DND-41 (cell line): ENCODE data around the gene LRP5.
A peak's percentile ranks its signal among the peaks of the same experiment; 100 is the strongest.

Experiments used
- ATAC-seq: fragments of 200-7000 bp; cut with Tn5 transposase; 3 replicates; pipeline ENCODE4 v1.9.1; 2021; ENCODE audit warnings: low read depth; ENCODE audit not compliant: insufficient read depth
- DNase-seq: peaks from one replicate; pipeline ENCODE4 v3.0.0-alpha.2; 2020
- H2AFZ ChIP-seq: 2 replicates; pipeline ENCODE4 v1.6.0; 2012; ENCODE audit warnings: low read depth, low read length
- H3K27ac ChIP-seq: 2 replicates; pipeline ENCODE4 v1.5.1; 2012; ENCODE audit warnings: low read length, inconsistent platforms
- H3K27me3 ChIP-seq: fragments of 200-600 bp; sonication (generic); 2 replicates; pipeline ENCODE4 v1.6.0; 2012; ENCODE audit warnings: low read length, mild to moderate bottlenecking, inconsistent platforms; ENCODE audit not compliant: insufficient read depth, poor library complexity
- H3K36me3 ChIP-seq: 2 replicates; pipeline ENCODE4 v1.5.1; 2012; ENCODE audit warnings: low read length, inconsistent platforms; ENCODE audit not compliant: insufficient read depth
- H3K4me1 ChIP-seq: 2 replicates; pipeline ENCODE4 v1.5.1; 2012; ENCODE audit warnings: mild to moderate bottlenecking, low read length; ENCODE audit not compliant: insufficient read depth
- H3K4me2 ChIP-seq: 2 replicates; pipeline ENCODE4 v1.6.0; 2012; ENCODE audit warnings: mild to moderate bottlenecking, moderate library complexity, low read length, inconsistent platforms; ENCODE audit not compliant: insufficient read depth
- H3K4me3 ChIP-seq, 2 experiments: fragments of 200-600 bp in 1 of 2; shearing (Covaris generic) in 1 of 2; 2 replicates each; pipeline ENCODE4 v1.5.1; 2012 to 2016; ENCODE audit warnings: inconsistent platforms in 2 of 2, low read length in 2 of 2, mild to moderate bottlenecking in 2 of 2, low read depth in 1 of 2, moderate library complexity in 1 of 2
- H3K79me2 ChIP-seq: 2 replicates; pipeline ENCODE4 v1.6.0; 2012; ENCODE audit warnings: low read length, inconsistent platforms; ENCODE audit not compliant: insufficient read depth
- H3K9ac ChIP-seq: 2 replicates; pipeline ENCODE4 v1.6.0; 2012; ENCODE audit warnings: low read depth, mild to moderate bottlenecking, inconsistent platforms, low read length, moderate library complexity
- H3K9me3 ChIP-seq: 2 replicates; pipeline ENCODE4 v1.5.1; 2012; ENCODE audit warnings: low read length, moderate library complexity, mild to moderate bottlenecking, inconsistent platforms; ENCODE audit not compliant: insufficient read depth, severe bottlenecking
- H4K20me1 ChIP-seq: 2 replicates; pipeline ENCODE4 v1.6.0; 2012; ENCODE audit warnings: low read length; ENCODE audit not compliant: insufficient read depth
- CTCF ChIP-seq: IDR thresholded peaks from 2 replicates; pipeline ENCODE4 v1.5.1; 2012; ENCODE audit warnings: borderline replicate concordance, low read length, moderate library complexity, mild to moderate bottlenecking; ENCODE audit not compliant: poor library complexity, severe bottlenecking; ENCODE audit errors: extremely low read depth
- EZH2 ChIP-seq: IDR thresholded peaks from 3 replicates; pipeline ENCODE4 v1.6.1; 2012; ENCODE audit warnings: borderline replicate concordance, low read depth, mild to moderate bottlenecking, moderate library complexity, low read length, inconsistent platforms; ENCODE audit not compliant: severe bottlenecking

Gene LRP5

DNA sequence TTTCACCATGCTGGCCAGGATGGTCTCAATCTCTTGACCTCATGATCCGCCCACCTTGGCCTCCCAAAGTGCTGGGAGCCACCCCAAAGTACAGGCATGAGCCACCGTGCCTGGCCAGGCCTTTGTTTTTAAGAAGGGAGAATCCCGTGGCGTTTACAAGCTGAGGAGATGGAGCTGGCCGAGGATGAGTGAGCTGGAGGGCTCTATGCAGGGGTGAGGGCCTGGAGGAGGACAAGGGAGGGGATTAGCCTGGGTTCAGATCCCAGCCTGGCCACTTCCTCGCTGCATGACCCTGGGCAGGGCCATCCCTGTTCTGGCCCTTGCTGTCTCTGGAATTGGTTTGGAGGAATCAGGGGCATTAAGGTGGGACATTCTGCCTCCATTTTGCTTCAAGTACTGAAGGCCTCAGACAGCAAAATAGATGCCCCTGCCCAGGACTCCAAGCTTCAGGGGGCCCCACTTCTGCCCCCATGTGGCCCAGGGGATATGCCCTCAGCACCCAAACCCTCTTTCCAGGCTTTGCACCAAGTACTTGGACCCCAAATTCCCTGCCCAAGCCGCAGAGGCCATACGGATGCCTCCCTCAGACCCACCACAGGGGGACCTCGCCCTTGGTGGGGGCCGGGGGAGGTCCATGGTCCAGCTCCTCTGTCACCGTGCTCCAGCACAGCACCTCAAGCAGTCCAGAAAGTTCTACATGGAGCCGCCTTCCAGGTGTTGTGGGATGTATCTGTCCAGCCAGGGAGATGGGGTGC, 12.1 kb upstream of the LRP5 start:
- no peak for ATAC-seq
- Histone ChIP-seq H3K4me1 (peaks cover 7% of the 10 kb centered on the region), H3K9ac (no peak overlapping the region), H3K9me3 (peaks cover 4% of the 10 kb centered on the region), H4K20me1 (peaks cover 8% of the 10 kb centered on the region; the same call in 1 of the 2 replicates), H3K4me3 (no peak overlapping the region), H2AFZ (no peak overlapping the region), H3K79me2 (no peaks in the 10 kb centered on the region), H3K36me3 (no peaks in the 10 kb centered on the region), H3K4me2 (no peak overlapping the region), H3K27me3 (no peaks in the 10 kb centered on the region), H3K27ac (no peak overlapping the region)
- DNase-seq: no peak
- TF ChIP-seq CTCF (no peak), EZH2 (no peak)

GRCh38 chr11:68302256-68302655, 10.1 kb upstream of the LRP5 start:
- Histone ChIP-seq H3K4me1 (peaks cover 7% of the 10 kb centered on the region), H2AFZ (no peak overlapping the region), H3K27ac (no peak overlapping the region), H3K4me3 (no peak overlapping the region), H3K9me3 (peaks cover 4% of the 10 kb centered on the region), H3K9ac (no peak overlapping the region), H3K27me3 (no peaks in the 10 kb centered on the region), H3K4me2 (no peak overlapping the region), H4K20me1 (peaks cover 8% of the 10 kb centered on the region; the same call in 1 of the 2 replicates), H3K36me3 (no peaks in the 10 kb centered on the region), H3K79me2 (no peaks in the 10 kb centered on the region)
- TF ChIP-seq CTCF (no peak), EZH2 (no peak)
- no peak for DNase-seq
- ATAC-seq: no peak

- H3K27ac ChIP-seq: no peak overlapping the region
- no peak overlapping the region for H3K9ac ChIP-seq
- no peak overlapping the region for H2AFZ ChIP-seq
- ATAC-seq: no peak
- no peaks in the 10 kb centered on the region for H3K79me2 ChIP-seq
- peaks cover 4% of the 10 kb centered on the region for H3K9me3 ChIP-seq
- no peaks in the 10 kb centered on the region for H3K36me3 ChIP-seq
- no peak for TF ChIP-seq CTCF
- TF ChIP-seq EZH2: no peak
- peak; percentile 33 for DNase-seq
- H4K20me1 ChIP-seq: peaks cover 7% of the 10 kb centered on the region; the same call in 1 of the 2 replicates
- H3K27me3 ChIP-seq: no peaks in the 10 kb centered on the region
- no peak overlapping the region for H3K4me2 ChIP-seq
- H3K4me1 ChIP-seq: peaks cover 3% of the 10 kb centered on the region
- H3K4me3 ChIP-seq: no peak overlapping the region
Measured at GRCh38 chr11:68302670-68303069, 9.7 kb upstream of the LRP5 start.
